ENCODE measurements around the gene POLDIP3. TPM values are rescaled to one million over a fixed set of nuclear protein-coding genes. Genes with fewer than 3 reads are reported as not detected.

POLDIP3 gene
- total RNA-seq, 4 donors from 2014 or later, result 24.9 to 29.3 (median 25.6) TPM

- TF ChIP-seq, protein P1, sequence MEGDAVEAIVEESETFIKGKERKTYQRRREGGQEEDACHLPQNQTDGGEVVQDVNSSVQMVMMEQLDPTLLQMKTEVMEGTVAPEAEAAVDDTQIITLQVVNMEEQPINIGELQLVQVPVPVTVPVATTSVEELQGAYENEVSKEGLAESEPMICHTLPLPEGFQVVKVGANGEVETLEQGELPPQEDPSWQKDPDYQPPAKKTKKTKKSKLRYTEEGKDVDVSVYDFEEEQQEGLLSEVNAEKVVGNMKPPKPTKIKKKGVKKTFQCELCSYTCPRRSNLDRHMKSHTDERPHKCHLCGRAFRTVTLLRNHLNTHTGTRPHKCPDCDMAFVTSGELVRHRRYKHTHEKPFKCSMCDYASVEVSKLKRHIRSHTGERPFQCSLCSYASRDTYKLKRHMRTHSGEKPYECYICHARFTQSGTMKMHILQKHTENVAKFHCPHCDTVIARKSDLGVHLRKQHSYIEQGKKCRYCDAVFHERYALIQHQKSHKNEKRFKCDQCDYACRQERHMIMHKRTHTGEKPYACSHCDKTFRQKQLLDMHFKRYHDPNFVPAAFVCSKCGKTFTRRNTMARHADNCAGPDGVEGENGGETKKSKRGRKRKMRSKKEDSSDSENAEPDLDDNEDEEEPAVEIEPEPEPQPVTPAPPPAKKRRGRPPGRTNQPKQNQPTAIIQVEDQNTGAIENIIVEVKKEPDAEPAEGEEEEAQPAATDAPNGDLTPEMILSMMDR (IDR thresholded peaks at IDR 0.05; ENCODE audit: low read depth), result no peak
These were observed 30.8 kb upstream of the POLDIP3 start for GRCh38 chr22:42645341-42645937.

- TF ChIP-seq, protein P1 (IDR thresholded peaks at IDR 0.05; ENCODE audit: low read depth), result no peak
These were observed 30.0 kb upstream of the POLDIP3 start for GRCh38 chr22:42644422-42645340.

- TF ChIP-seq, protein P1 (IDR thresholded peaks at IDR 0.05; ENCODE audit: low read depth), result no peak
These were observed 29.1 kb upstream of the POLDIP3 start for GRCh38 chr22:42643634-42644421.

- TF ChIP-seq, protein P1 (IDR thresholded peaks at IDR 0.05; ENCODE audit: low read depth), result no peak
These were observed 28.3 kb upstream of the POLDIP3 start for GRCh38 chr22:42642806-42643633.

DNA sequence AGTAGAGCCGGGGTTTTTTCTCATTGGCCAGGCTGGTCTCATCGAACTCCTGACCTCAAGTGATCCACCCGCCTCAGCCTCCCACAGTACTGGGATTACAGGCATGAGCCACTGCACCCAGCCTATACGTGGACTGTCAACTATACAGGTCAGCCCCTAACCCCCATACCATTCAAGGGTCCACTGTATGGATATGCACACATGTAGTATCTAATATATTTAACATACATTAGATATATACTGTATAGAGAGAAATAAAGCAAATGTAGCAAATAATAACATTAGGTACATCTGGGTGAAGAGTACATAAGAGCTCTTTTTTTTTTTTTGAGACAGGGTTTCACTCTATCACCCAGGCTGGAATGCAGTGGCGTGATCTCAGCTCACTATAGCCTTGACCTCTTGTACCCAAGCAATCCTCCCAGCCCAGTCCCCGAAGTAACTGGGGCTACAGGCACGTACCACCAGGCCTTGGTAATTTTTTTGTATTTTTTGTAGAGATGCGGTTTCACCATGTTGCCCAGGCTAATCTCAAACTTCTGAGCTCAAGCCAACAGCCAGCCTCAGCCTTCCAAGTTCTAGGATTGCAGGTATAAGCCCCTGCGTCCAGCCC is 27.2 kb upstream of the POLDIP3 start:
- TF ChIP-seq, protein P1 (IDR thresholded peaks at IDR 0.05; ENCODE audit: low read depth), result no peak

DNA sequence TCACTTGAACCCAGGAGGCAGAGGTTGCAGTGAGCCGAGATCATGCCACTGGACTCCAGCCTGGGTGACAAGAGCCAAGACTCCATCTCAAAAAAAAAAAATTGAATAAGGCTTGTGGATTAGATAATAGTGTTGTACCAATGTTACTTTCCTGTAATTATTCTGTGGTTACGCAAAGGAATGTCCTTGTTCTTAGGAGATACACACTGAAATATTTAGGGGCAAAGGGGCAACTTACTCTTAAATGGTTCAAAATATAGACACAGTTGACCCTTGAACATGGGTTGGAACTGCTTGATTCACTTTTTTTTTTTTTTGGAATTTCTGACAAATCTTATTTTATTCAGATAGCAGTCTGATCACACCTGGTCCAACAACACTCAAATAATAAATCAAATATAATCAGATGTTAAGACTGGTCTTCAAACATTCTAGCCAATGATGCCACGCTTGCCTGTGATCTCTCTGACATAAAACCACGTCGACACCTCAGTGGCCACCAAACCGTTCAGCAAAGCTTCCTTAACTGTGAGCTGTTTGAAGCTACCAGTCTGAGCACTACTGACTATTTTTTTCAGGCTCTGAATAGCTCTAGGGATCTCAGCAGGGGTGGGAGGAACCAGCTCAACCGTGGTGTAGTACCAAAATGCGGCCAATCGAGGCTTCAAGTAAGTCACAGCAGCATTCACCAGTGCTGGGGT is 25.0 kb upstream of the POLDIP3 start:
- TF ChIP-seq, protein P1 (IDR thresholded peaks at IDR 0.05; ENCODE audit: low read depth), result no peak
